ENCODE results near the gene BST1.

Gene BST1

GRCh38 chr4:15779306-15779705, 76.4 kb downstream of the BST1 start:
- DNase-seq (ENCODE audit: low spot score), result peak; percentile 60

GRCh38 chr4:15779809-15780208, 76.9 kb downstream of the BST1 start:
- no peak for DNase-seq (ENCODE audit: low spot score)

- DNase-seq (ENCODE audit: low spot score), result no peak
Observed at GRCh38 chr4:15781427-15782095, 78.7 kb downstream of the BST1 start.
